HepG2 (cell line): ENCODE measurements around the gene RPE65. TPM values are rescaled to one million over a fixed set of nuclear protein-coding genes. Genes with fewer than 3 reads are reported as not detected.
"Not testable (repeated sequence)": the region's sequence is repeated elsewhere in the genome, so short reads cannot be mapped to it uniquely, and the experiment has no call there.

ENCODE experiments used
- ATAC-seq: fragments of 200-7000 bp; cut with Tn5 transposase; 3 replicates; pipeline ENCODE4 v1.9.1; 2020; ENCODE audit warnings: mild to moderate bottlenecking, moderate library complexity
- BruUV-seq: library from RNA; stranded (reverse); fragments of 400-500 nt; replicated peaks from 2 replicates; lab custom pipeline; 2021; lab: Mats Ljungman, UMichigan
- CTCF ChIA-PET: fragments of 300-600 bp; formaldehyde crosslinking; extraction: SDS; loops from one replicate; lab custom pipeline; 2021; ENCODE audit warnings: low total read pairs, inconsistent platforms, low intra/inter-chr PET ratio; lab: Yijun Ruan, JAX
- POLR2A ChIA-PET: fragments of 350-600 bp; sonication (Branson Sonifier 250); formaldehyde crosslinking; loops from one replicate; lab custom pipeline; 2020; ENCODE audit warnings: antibody characterized with exemption, inconsistent platforms; lab: Yijun Ruan, JAX
- DNase-seq: peaks from one replicate; pipeline ENCODE4 v3.0.0-alpha.2; 2015; ENCODE audit warnings: low spot score
- FAIRE-seq: peaks from 3 replicates; lab custom pipeline; 2011; peaks lifted over from hg19 to GRCh38; lab: Jason Lieb, UNC
- H2AFZ ChIP-seq: one replicate; pipeline ENCODE4 v1.6.1; 2011; ENCODE audit warnings: low read length, inconsistent platforms
- H3K27ac ChIP-seq: fragments of 300-600 bp; 3 replicates; pipeline ENCODE4 v1.8.0; 2011; ENCODE audit warnings: mixed run types, mild to moderate bottlenecking, mixed read lengths, low read length, inconsistent platforms; ENCODE audit not compliant: insufficient read depth; ENCODE audit errors: extremely low read length
- H3K27me3 ChIP-seq, 2 experiments: fragments of 200-600 bp in 1 of 2; 2 replicates in 1 of 2; 3 replicates in 1 of 2; pipeline versions ENCODE4 v1.6.0 to v1.8.0; 2011; ENCODE audit warnings: low read length in 2 of 2, mild to moderate bottlenecking in 2 of 2, moderate library complexity in 2 of 2, inconsistent platforms in 1 of 2; ENCODE audit not compliant: insufficient read depth in 2 of 2, control insufficient read depth in 1 of 2
- H3K36me3 ChIP-seq, 2 experiments: fragments of 200-600 bp in 1 of 2; replicated peaks in 1 of 2; 2 replicates in 1 of 2; 3 replicates in 1 of 2; pipeline versions ENCODE4 v1.5.1 to v1.8.0; 2011; ENCODE audit warnings: low read length in 2 of 2, inconsistent platforms in 1 of 2; ENCODE audit not compliant: insufficient read depth in 2 of 2, control insufficient read depth in 1 of 2
- H3K4me1 ChIP-seq: 2 replicates; pipeline ENCODE4 v1.5.1; 2012; ENCODE audit warnings: low read length, inconsistent platforms; ENCODE audit not compliant: insufficient read depth
- H3K4me2 ChIP-seq: 2 replicates; pipeline ENCODE4 v1.6.0; 2011; ENCODE audit warnings: low read depth, low read length, inconsistent platforms
- H3K4me3 ChIP-seq, 3 experiments: fragments of 200-600 bp in 1 of 3; sonication (generic), shearing (Covaris generic) in 1 of 3; replicated peaks in 1 of 3; 2 replicates each; pipeline ENCODE4 v1.5.1; 2011 to 2016; ENCODE audit warnings: low read length in 3 of 3, inconsistent platforms in 2 of 3, low read depth in 2 of 3, mild to moderate bottlenecking in 2 of 3, control low read depth in 1 of 3, mixed read lengths in 1 of 3; ENCODE audit not compliant: insufficient read depth in 1 of 3
- H3K79me2 ChIP-seq: one replicate; pipeline ENCODE4 v1.6.1; 2011; ENCODE audit warnings: low read length, inconsistent platforms; ENCODE audit not compliant: insufficient read depth
- H3K9ac ChIP-seq: 2 replicates; pipeline ENCODE4 v1.6.0; 2011; ENCODE audit warnings: mild to moderate bottlenecking, low read depth, low read length, inconsistent platforms; ENCODE audit not compliant: insufficient read depth
- H3K9me3 ChIP-seq: 2 replicates; pipeline ENCODE4 v1.5.1; 2012; ENCODE audit warnings: mild to moderate bottlenecking, low read length
- H4K20me1 ChIP-seq: 2 replicates; pipeline ENCODE4 v1.6.0; 2011; ENCODE audit warnings: inconsistent platforms, mild to moderate bottlenecking, low read length, moderate library complexity; ENCODE audit not compliant: insufficient read depth
- HES4 ChIP-seq: sonication (generic); formaldehyde crosslinking; IDR thresholded peaks from 2 replicates; pipeline ENCODE4 v1.9.0; 2021; ENCODE audit warnings: mild to moderate bottlenecking, missing genetic modification reagents, borderline replicate concordance
- PHF21A ChIP-seq: sonication (generic); formaldehyde crosslinking; IDR thresholded peaks from 2 replicates; pipeline ENCODE4 v1.5.0; 2020; ENCODE audit warnings: mild to moderate bottlenecking, missing genetic modification reagents
- POLR2AphosphoS2 ChIP-seq: IDR thresholded peaks from 2 replicates; pipeline ENCODE4 v1.6.1; 2011; ENCODE audit warnings: low read depth, low read length, improper control_type of control experiment
- SIN3A ChIP-seq: IDR thresholded peaks from 2 replicates; pipeline ENCODE4 v1.6.1; 2011; ENCODE audit warnings: low read depth, mild to moderate bottlenecking, control low read depth, low read length, borderline replicate concordance
- SMYD3 ChIP-seq: sonication (generic); formaldehyde crosslinking; IDR thresholded peaks from 2 replicates; pipeline ENCODE4 v1.8.1; 2023; ENCODE audit warnings: mild to moderate bottlenecking, missing genetic modification reagents
- ZFP1 ChIP-seq: IDR thresholded peaks from 2 replicates; pipeline ENCODE4 v1.6.1; 2016
- WGBS: methylation state at CpG from one replicate; pipeline ENCODE4 v1.1.6; 2017; ENCODE audit warnings: low lambda C conversion rate; 5-methylcytosine and 5-hydroxymethylcytosine counted together
- in situ Hi-C: cut with HindIII; loops from 2 replicates; pipeline ENCODE4 v1.10.0; 2017; ENCODE audit warnings: low pct_unique_long_range_greater_than_20kb; ENCODE audit not compliant: extremely low pct_ligation_motif_present
- intact Hi-C: fragments of 100-400 bp; cut with micrococcal nuclease; formaldehyde crosslinking; loops from one replicate; pipeline ENCODE4 v1.10.0; 2022; ENCODE audit not compliant: unreplicated experiment
- polyA plus RNA-seq, 8 experiments: library from polyadenylated mRNA; depleted of rRNA in 3 of 8; stranded (reverse) in 7 of 8; unstranded in 1 of 8; fragments of >200 nt; fragmentation: Illumina TruSeq in 4 of 8; extraction: Trizol in 4 of 8; gene quantifications; 2 replicates each; pipeline versions ENCODE4 v1.2.1 to v1.2.3, GENCODE V29; 2011 to 2016; ENCODE audit warnings: low read depth in 4 of 8, missing spikeins in 1 of 8, mixed read lengths in 1 of 8; ENCODE audit not compliant: insufficient read depth in 1 of 8
- total RNA-seq, 5 experiments: library from RNA; depleted of rRNA; stranded (reverse); fragments of >200 nt; fragmentation: Illumina TruSeq; extraction: Trizol; gene quantifications; 2 replicates each; pipeline ENCODE4 v1.2.3, GENCODE V29; 2016; ENCODE audit warnings: low read depth in 1 of 5

RPE65 gene
- total and polyA plus RNA-seq, 2 of the 13 experiments (the other 11 are each of a cell fraction or from before 2014, with no cell fraction given) = not detected

DNA sequence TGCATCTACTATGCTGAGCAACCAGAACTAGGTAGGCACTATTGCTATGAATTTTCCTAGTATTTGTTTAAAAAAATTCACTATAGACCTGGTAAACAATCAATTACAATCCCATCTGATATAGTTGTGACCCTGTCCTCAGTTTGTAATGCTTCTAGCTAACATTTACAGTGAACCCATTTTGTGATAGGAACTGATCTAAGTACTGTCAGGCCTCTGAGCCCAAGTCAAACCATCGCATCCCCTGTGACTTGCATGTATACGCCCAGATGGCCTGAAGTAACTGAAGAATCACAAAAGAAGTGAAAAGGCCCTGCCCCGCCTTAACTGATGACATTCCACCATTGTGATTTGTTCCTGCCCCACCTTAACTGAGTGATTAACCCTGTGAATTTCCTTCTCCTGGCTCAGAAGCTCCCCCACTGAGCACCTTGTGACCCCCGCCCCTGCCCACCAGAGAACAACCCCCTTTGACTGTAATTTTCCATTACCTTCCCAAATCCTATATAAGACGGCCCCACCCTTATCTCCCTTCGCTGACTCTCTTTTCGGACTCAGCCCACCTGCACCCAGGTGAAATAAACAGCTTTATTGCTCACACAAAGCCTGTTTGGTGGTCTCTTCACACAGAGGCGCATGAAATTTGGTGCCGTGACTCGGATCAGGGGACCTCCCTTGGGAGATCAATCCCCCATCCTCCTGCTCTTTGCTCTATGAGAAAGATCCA, 63.8 kb downstream of the RPE65 start:
- POLR2A ChIA-PET, H3K4me3 ChIP-seq, H3K4me2 ChIP-seq, H3K4me1 ChIP-seq, BruUV-seq, H3K27me3 ChIP-seq, H3K9me3 ChIP-seq, ATAC-seq, H4K20me1 ChIP-seq, in situ Hi-C loops, intact Hi-C loops, H3K27ac ChIP-seq, FAIRE-seq, CTCF ChIA-PET, H2AFZ ChIP-seq, H3K36me3 ChIP-seq, H3K9ac ChIP-seq, H3K79me2 ChIP-seq, DNase-seq: not testable (repeated sequence)
- WGBS = 12% methylated on average over 9 of the region's 10 CpGs

DNA sequence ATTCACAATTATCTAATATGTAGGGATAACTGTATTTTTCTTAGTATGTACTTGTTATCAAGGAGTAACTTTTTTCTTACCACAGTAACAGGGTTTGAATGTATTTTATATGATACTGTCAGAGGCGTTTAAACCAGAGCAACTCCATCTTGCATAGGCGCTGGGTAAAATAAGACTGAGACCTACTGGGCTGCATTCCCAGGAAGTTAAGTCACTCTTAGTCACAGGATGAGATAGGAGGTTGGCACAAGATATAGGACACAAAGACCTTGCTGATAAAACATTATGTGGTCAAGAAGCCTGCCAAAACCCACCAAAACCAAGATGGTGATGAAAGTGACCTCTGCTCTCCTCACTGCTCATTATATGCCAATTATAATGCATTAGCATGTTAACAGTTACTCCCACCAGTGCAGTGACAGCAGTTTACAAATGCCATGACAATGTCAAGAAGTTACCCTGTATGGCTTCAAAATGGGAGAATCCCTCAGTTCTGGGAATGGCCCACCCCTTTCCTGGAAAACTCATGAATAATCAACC, 64.8 kb downstream of the RPE65 start:
- in situ Hi-C loops = no loop called here
- Histone ChIP-seq H3K79me2 (no peaks in the 10 kb centered on the region), H3K4me2 (no peak overlapping the region), H3K9ac (no peak overlapping the region), H3K9me3 (no peaks in the 10 kb centered on the region), H3K4me3 (no peak overlapping the region), H3K27me3 (no peaks in the 10 kb centered on the region), H3K27ac (no peak overlapping the region), H3K4me1 (no peaks in the 10 kb centered on the region), H3K36me3 (no peaks in the 10 kb centered on the region), H2AFZ (no peak overlapping the region), H4K20me1 (no peaks in the 10 kb centered on the region)
- ATAC-seq = no peak
- BruUV-seq = no TSS peak
- DNase-seq = no peak
- TF ChIP-seq SIN3A (no peak), PHF21A (CRISPR knock-in tag) (no peak), HES4 (CRISPR knock-in tag) (no peak), SMYD3 (CRISPR knock-in tag) (no peak), POLR2AphosphoS2 (no peak), ZFP1 (CRISPR knock-in tag) (no peak)
- ChIA-PET CTCF (no interaction called here), POLR2A (no interaction called here)
- FAIRE-seq = no peak
- intact Hi-C loops = no loop called here
- 17% methylated on average over 2 of the region's 2 CpGs for WGBS
